Measurements from ENCODE around the gene RAI14.

- TF ChIP-seq EZH2 (IDR thresholded peaks at IDR 0.05; ENCODE audit: low read length, missing control alignments) (no peak), CTCF (conservative IDR thresholded peaks at IDR 0.05 in 1 of 2, IDR thresholded peaks at IDR 0.05 in 1 of 2; ENCODE audit: low read depth in 1 of 2, low read length in 2 of 2) (no peak)
Observed at GRCh38 chr5:34684980-34685352, 28.8 kb downstream of the RAI14 start.
